Activated T-cell treated with anti-CD3 and anti-CD28 coated beads, Interleukin-2, amount 50 U/mL, for 24 hours (primary cell): ENCODE data around the gene CREBZF.
A peak's percentile ranks its signal among the peaks of the same experiment; 100 is the strongest.
"Not testable (repeated sequence)": the region's sequence is repeated elsewhere in the genome, so short reads cannot be mapped to it uniquely, and the experiment has no call there.

Source experiments
- DNase-seq: peaks from one replicate; pipeline ENCODE4 v3.0.0-alpha.2; 2020
- H3K27ac Mint-ChIP-seq: 2 replicates; pipeline ENCODE4 v1.8.0; 2020; ENCODE audit warnings: mild to moderate bottlenecking, mixed read lengths
- H3K27me3 Mint-ChIP-seq: 2 replicates; pipeline ENCODE4 v1.8.0; 2020; ENCODE audit warnings: mixed read lengths
- H3K36me3 Mint-ChIP-seq: 2 replicates; pipeline ENCODE4 v1.8.0; 2020; ENCODE audit warnings: low read depth, mixed read lengths
- H3K4me1 Mint-ChIP-seq: 2 replicates; pipeline ENCODE4 v1.8.0; 2020; ENCODE audit warnings: low read depth, mixed read lengths
- H3K4me3 Mint-ChIP-seq: 2 replicates; pipeline ENCODE4 v1.8.0; 2020; ENCODE audit warnings: mild to moderate bottlenecking, moderate library complexity, mixed read lengths
- H3K9me3 Mint-ChIP-seq: 2 replicates; pipeline ENCODE4 v1.8.0; 2020; ENCODE audit warnings: mixed read lengths

The CREBZF gene

GRCh38 chr11:85656777-85657176 lies 8.2 kb downstream of the CREBZF start:
- DNase-seq, result no peak
- H3K9me3 Mint-ChIP-seq, result no peaks in the 10 kb centered on the region
- H3K36me3 Mint-ChIP-seq, result peaks cover 90% of the 10 kb centered on the region
- no peak overlapping the region for H3K4me3 Mint-ChIP-seq
- peaks cover 70% of the 10 kb centered on the region for H3K4me1 Mint-ChIP-seq
- peak overlapping the region; percentile 62 for H3K27ac Mint-ChIP-seq
- no peaks in the 10 kb centered on the region for H3K27me3 Mint-ChIP-seq

GRCh38 chr11:85654343-85654742 lies 10.6 kb downstream of the CREBZF start:
- peaks cover 60% of the 10 kb centered on the region for H3K4me1 Mint-ChIP-seq
- H3K27me3 Mint-ChIP-seq, H3K27ac Mint-ChIP-seq, DNase-seq, H3K4me3 Mint-ChIP-seq, H3K9me3 Mint-ChIP-seq: not testable (repeated sequence)
- peaks cover 84% of the 10 kb centered on the region for H3K36me3 Mint-ChIP-seq

GRCh38 chr11:85652786-85653447 lies 12.0 kb downstream of the CREBZF start:
- peak overlapping the region; percentile 82 for H3K27ac Mint-ChIP-seq
- no peaks in the 10 kb centered on the region for H3K9me3 Mint-ChIP-seq
- peaks cover 57% of the 10 kb centered on the region for H3K4me1 Mint-ChIP-seq
- H3K27me3 Mint-ChIP-seq, result no peaks in the 10 kb centered on the region
- H3K4me3 Mint-ChIP-seq, result no peak overlapping the region
- H3K36me3 Mint-ChIP-seq, result peaks cover 73% of the 10 kb centered on the region
- DNase-seq, result no peak

- no peak overlapping the region for H3K4me3 Mint-ChIP-seq
- H3K27me3 Mint-ChIP-seq, result no peaks in the 10 kb centered on the region
- peaks cover 47% of the 10 kb centered on the region for H3K4me1 Mint-ChIP-seq
- H3K27ac Mint-ChIP-seq, result peak overlapping the region; percentile 72
- H3K36me3 Mint-ChIP-seq, result peaks cover 61% of the 10 kb centered on the region
- DNase-seq, result no peak
- H3K9me3 Mint-ChIP-seq, result no peaks in the 10 kb centered on the region
These were observed 13.8 kb downstream of the CREBZF start for GRCh38 chr11:85651118-85651517.

GRCh38 chr11:85647604-85648299 lies 17.2 kb downstream of the CREBZF start, which contains the start of gene TMEM126A:
Gene TMEM126A, plus strand, starts transcription at chr11:85647967. Its CDS starts 2,289 bp downstream, at chr11:85650256.
- Mint-ChIP-seq H3K27me3 (peaks cover 13% of the 10 kb centered on the region), H3K36me3 (peaks cover 36% of the 10 kb centered on the region), H3K4me1 (peaks cover 31% of the 10 kb centered on the region), H3K4me3 (peak within 1 kb of the TSS; percentile 89), H3K9me3 (no peaks in the 10 kb centered on the region), H3K27ac (peak within 1 kb of the TSS; percentile 93)
- peak; percentile 92 for DNase-seq

- Mint-ChIP-seq H3K36me3 (peaks cover 31% of the 10 kb centered on the region), H3K9me3 (no peaks in the 10 kb centered on the region), H3K27me3 (peaks cover 18% of the 10 kb centered on the region), H3K27ac (peak overlapping the region; percentile 93), H3K4me1 (peaks cover 28% of the 10 kb centered on the region), H3K4me3 (peak overlapping the region; percentile 89)
- DNase-seq, result no peak
These were observed 17.9 kb downstream of the CREBZF start for GRCh38 chr11:85647078-85647477.

GRCh38 chr11:85643191-85643614 lies 21.7 kb downstream of the CREBZF start:
- no peak overlapping the region for H3K4me3 Mint-ChIP-seq
- H3K27me3 Mint-ChIP-seq, result peaks cover 18% of the 10 kb centered on the region
- no peak for DNase-seq
- H3K36me3 Mint-ChIP-seq, result peaks cover 18% of the 10 kb centered on the region
- peaks cover 5% of the 10 kb centered on the region for H3K4me1 Mint-ChIP-seq
- H3K27ac Mint-ChIP-seq, result no peak overlapping the region
- H3K9me3 Mint-ChIP-seq, result no peaks in the 10 kb centered on the region

- H3K9me3 Mint-ChIP-seq, result no peaks in the 10 kb centered on the region
- H3K4me1 Mint-ChIP-seq, result peaks cover 17% of the 10 kb centered on the region
- no peak overlapping the region for H3K4me3 Mint-ChIP-seq
- H3K27me3 Mint-ChIP-seq, result no peaks in the 10 kb centered on the region
- no peak for DNase-seq
- no peak overlapping the region for H3K27ac Mint-ChIP-seq
- peaks cover 82% of the 10 kb centered on the region for H3K36me3 Mint-ChIP-seq
These were observed 30.2 kb downstream of the CREBZF start for GRCh38 chr11:85634747-85635146.

GRCh38 chr11:85628771-85629341 lies 36.1 kb downstream of the CREBZF start:
- H3K4me3 Mint-ChIP-seq, result peak overlapping the region; percentile 89
- H3K27ac Mint-ChIP-seq, result peak overlapping the region; percentile 99
- H3K9me3 Mint-ChIP-seq, result no peaks in the 10 kb centered on the region
- H3K36me3 Mint-ChIP-seq, result peaks cover 46% of the 10 kb centered on the region
- H3K4me1 Mint-ChIP-seq, result peaks cover 43% of the 10 kb centered on the region
- DNase-seq, result no peak
- H3K27me3 Mint-ChIP-seq, result no peaks in the 10 kb centered on the region

- Mint-ChIP-seq H3K36me3 (peaks cover 40% of the 10 kb centered on the region), H3K4me1 (peaks cover 42% of the 10 kb centered on the region), H3K9me3 (no peaks in the 10 kb centered on the region), H3K27ac (peak within 1 kb of the TSS; percentile 99), H3K27me3 (no peaks in the 10 kb centered on the region), H3K4me3 (peak within 1 kb of the TSS; percentile 89)
- peak; percentile 95 for DNase-seq
These were observed 36.7 kb downstream of the CREBZF start, which contains the start of gene TMEM126B for GRCh38 chr11:85627998-85628770. Gene TMEM126B, plus strand, starts transcription at chr11:85628593. Its CDS starts 15 bp downstream, at chr11:85628608.

GRCh38 chr11:85627332-85627997 lies 37.5 kb downstream of the CREBZF start, which contains the start of gene DLG2:
Gene DLG2, minus strand, starts transcription at chr11:85627344.
- Mint-ChIP-seq H3K27me3 (no peaks in the 10 kb centered on the region), H3K27ac (peak within 1 kb of the TSS; percentile 99), H3K9me3 (no peaks in the 10 kb centered on the region), H3K4me1 (peaks cover 42% of the 10 kb centered on the region), H3K36me3 (peaks cover 36% of the 10 kb centered on the region), H3K4me3 (peak within 1 kb of the TSS; percentile 89)
- DNase-seq, result no peak

GRCh38 chr11:85626496-85626895 lies 38.4 kb downstream of the CREBZF start:
- peaks cover 28% of the 10 kb centered on the region for H3K36me3 Mint-ChIP-seq
- peak overlapping the region; percentile 89 for H3K4me3 Mint-ChIP-seq
- H3K9me3 Mint-ChIP-seq, result no peaks in the 10 kb centered on the region
- H3K27me3 Mint-ChIP-seq, result no peaks in the 10 kb centered on the region
- no peak for DNase-seq
- peak overlapping the region; percentile 99 for H3K27ac Mint-ChIP-seq
- peaks cover 41% of the 10 kb centered on the region for H3K4me1 Mint-ChIP-seq

- Mint-ChIP-seq H3K4me1 (peaks cover 12% of the 10 kb centered on the region), H3K9me3 (no peaks in the 10 kb centered on the region), H3K36me3 (no peaks in the 10 kb centered on the region), H3K4me3 (no peak overlapping the region), H3K27me3 (no peaks in the 10 kb centered on the region), H3K27ac (no peak overlapping the region)
- no peak for DNase-seq
These were observed 44.7 kb downstream of the CREBZF start for GRCh38 chr11:85620256-85620655.

- no peak overlapping the region for H3K4me3 Mint-ChIP-seq
- H3K36me3 Mint-ChIP-seq, result no peaks in the 10 kb centered on the region
- no peaks in the 10 kb centered on the region for H3K27me3 Mint-ChIP-seq
- peaks cover 9% of the 10 kb centered on the region for H3K4me1 Mint-ChIP-seq
- H3K9me3 Mint-ChIP-seq, result no peaks in the 10 kb centered on the region
- no peak overlapping the region for H3K27ac Mint-ChIP-seq
- DNase-seq, result no peak
These were observed 45.4 kb downstream of the CREBZF start for GRCh38 chr11:85619499-85619898.
